Measurements from ENCODE around the gene LAMB4.
"Not testable (repeated sequence)": the region's sequence is repeated elsewhere in the genome, so short reads cannot be mapped to it uniquely, and the experiment has no call there.

Gene LAMB4

GRCh38 chr7:108045154-108045553 lies 85.0 kb downstream of the LAMB4 start:
- DNase-seq (ENCODE audit: low read depth in 3 of 3): no peak

GRCh38 chr7:108044345-108044744 lies 85.8 kb downstream of the LAMB4 start:
- DNase-seq (ENCODE audit: low read depth in 3 of 3): no peak

- DNase-seq (ENCODE audit: low read depth in 3 of 3): no peak
Observed at GRCh38 chr7:108038986-108039385, 91.2 kb downstream of the LAMB4 start.

GRCh38 chr7:108037741-108038140 lies 92.4 kb downstream of the LAMB4 start:
- DNase-seq (ENCODE audit: low read depth in 3 of 3): no peak

GRCh38 chr7:108037140-108037539 lies 93.0 kb downstream of the LAMB4 start:
- DNase-seq (ENCODE audit: low read depth in 3 of 3): no peak

- DNase-seq (ENCODE audit: low read depth in 3 of 3): no peak
Observed at GRCh38 chr7:108034586-108034985, 95.6 kb downstream of the LAMB4 start.

- DNase-seq (ENCODE audit: low read depth in 3 of 3): no peak
Observed at GRCh38 chr7:108033776-108034497, 96.2 kb downstream of the LAMB4 start.

GRCh38 chr7:108033309-108033708 lies 96.9 kb downstream of the LAMB4 start:
- not testable (repeated sequence) for DNase-seq (ENCODE audit: low read depth in 3 of 3)

GRCh38 chr7:108030516-108030915 lies 99.6 kb downstream of the LAMB4 start:
- DNase-seq (ENCODE audit: low read depth in 3 of 3): no peak

- DNase-seq (ENCODE audit: low read depth in 3 of 3): no peak
Observed at GRCh38 chr7:108029034-108029433, 101.1 kb downstream of the LAMB4 start.

- DNase-seq (ENCODE audit: low read depth in 3 of 3): no peak
Observed at GRCh38 chr7:108028111-108028510, 102.0 kb downstream of the LAMB4 start.

GRCh38 chr7:108027239-108027638 lies 102.9 kb downstream of the LAMB4 start:
- DNase-seq (ENCODE audit: low read depth in 3 of 3): no peak

- DNase-seq (ENCODE audit: low read depth in 3 of 3): no peak
Observed at GRCh38 chr7:108026647-108027046, 103.5 kb downstream of the LAMB4 start.

- no peak for DNase-seq (ENCODE audit: low read depth in 3 of 3)
Observed at GRCh38 chr7:108026116-108026515, 104.0 kb downstream of the LAMB4 start.

GRCh38 chr7:108024538-108024937 lies 105.6 kb downstream of the LAMB4 start:
- DNase-seq (ENCODE audit: low read depth in 3 of 3): no peak

- DNase-seq (ENCODE audit: low read depth in 3 of 3): no peak
Observed at GRCh38 chr7:108020585-108020984, 109.6 kb downstream of the LAMB4 start.

GRCh38 chr7:108018668-108019067 lies 111.5 kb downstream of the LAMB4 start:
- no peak for DNase-seq (ENCODE audit: low read depth in 3 of 3)

GRCh38 chr7:108017776-108018151 lies 112.4 kb downstream of the LAMB4 start:
- no peak for DNase-seq (ENCODE audit: low read depth in 3 of 3)

GRCh38 chr7:108016841-108017775 lies 113.1 kb downstream of the LAMB4 start:
- no peak for DNase-seq (ENCODE audit: low read depth in 3 of 3)

- no peak for DNase-seq (ENCODE audit: low read depth in 3 of 3)
Observed at GRCh38 chr7:108015740-108016139, 114.4 kb downstream of the LAMB4 start.

- DNase-seq (ENCODE audit: low read depth in 3 of 3): no peak
Observed at GRCh38 chr7:108014747-108015682, 115.1 kb downstream of the LAMB4 start.

GRCh38 chr7:108014215-108014614 lies 115.9 kb downstream of the LAMB4 start:
- no peak for DNase-seq (ENCODE audit: low read depth in 3 of 3)

Measured in stimulated activated CD4-positive, alpha-beta T cell treated with anti-CD3 and anti-CD28 coated beads, TNF-alpha, amount 100 ng/mL, for 24 hours (primary cell).